GM18499 (cell line): ENCODE measurements around the gene FAM241A.
"Not testable (repeated sequence)": the region's sequence is repeated elsewhere in the genome, so short reads cannot be mapped to it uniquely, and the experiment has no call there.

Experiments used
- ATAC-seq: cut with Tn5 transposase; IDR thresholded peaks from one replicate; pipeline ENCODE4 v1.9.1; 2021; ENCODE audit warnings: moderate number of reproducible peaks; ENCODE audit not compliant: insufficient read depth, unreplicated experiment

FAM241A gene

GRCh38 chr4:112208137-112209095 is 63.2 kb downstream of the FAM241A start:
- not testable (repeated sequence) for ATAC-seq

DNA sequence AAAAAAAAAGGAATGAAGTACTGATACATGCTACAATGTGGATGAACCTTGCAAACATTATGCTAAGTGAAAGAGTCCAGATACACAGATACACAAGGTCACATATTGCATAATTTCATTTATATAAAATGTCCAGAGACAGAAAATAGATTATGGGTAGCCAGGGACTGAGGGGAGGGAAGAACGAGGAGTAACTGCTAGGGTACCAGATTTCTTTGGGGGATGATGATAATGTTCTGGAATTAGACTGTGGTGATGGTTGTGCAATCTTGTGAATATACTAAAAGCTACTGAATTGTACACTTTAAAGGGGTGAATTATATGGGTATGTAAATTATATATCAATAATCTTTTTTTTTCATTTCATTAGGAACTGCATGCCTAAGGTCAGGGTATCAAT is 65.5 kb downstream of the FAM241A start:
- no peak for ATAC-seq

GRCh38 chr4:112213091-112213490 is 67.8 kb downstream of the FAM241A start:
- peak; percentile 51 for ATAC-seq

DNA sequence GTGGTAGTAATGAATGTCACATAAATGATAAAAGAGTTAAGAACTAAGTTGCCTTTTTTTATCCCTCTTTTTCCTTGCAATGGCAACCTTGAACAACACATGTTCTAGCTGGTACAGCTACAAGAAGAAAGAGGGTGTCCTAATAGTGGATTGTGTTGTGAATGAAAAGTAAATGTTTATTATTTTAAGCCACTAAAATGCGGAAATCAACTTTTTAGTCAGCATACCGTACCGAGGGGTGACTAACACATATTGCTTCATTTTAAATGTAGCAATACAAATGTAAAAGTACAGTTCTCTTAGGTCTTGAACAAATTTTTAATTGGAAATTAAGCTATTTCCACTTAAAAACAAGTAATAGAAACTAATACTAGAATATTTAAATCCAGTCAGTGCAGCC is 68.6 kb downstream of the FAM241A start:
- no peak for ATAC-seq

DNA sequence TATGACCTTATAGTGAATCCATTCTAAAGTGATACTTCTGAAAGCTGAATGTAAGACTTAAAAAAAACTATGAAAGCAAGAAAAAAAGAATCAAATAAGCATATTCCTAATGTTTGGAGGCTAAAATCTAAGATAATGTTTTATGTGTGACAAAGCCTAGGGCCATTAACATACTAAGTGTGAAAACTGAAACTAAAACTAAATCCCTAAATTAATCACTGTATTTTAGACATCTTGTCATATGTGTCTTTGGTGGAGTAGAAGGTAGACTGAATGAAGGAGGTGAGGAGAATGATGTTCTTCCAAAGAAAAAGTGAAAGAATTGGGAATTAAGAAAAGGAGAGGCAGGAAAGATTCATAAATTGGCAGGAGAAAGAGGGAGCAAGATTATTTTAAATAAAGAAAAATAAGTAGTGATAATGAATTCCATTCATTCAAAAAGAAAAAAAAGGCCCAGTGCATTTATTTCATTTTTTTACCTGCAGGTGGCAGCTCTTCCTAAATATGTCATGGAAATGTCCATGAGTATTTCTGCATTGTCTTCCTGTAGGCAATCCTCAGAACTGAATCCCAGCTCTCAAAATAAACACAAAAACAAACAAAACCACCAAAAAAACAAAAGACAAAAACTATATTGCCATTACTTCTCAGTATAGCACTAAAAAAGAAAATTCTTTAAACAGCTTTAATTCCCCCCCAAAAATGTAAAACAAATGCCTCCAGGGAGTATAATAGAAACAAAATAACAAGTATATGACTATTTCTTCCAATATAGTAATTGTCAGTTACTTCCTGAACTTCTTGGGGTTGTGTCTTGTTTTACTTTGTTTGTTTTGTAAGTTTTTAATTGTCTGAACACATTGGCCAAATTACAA is 69.4 kb downstream of the FAM241A start:
- ATAC-seq, result no peak

- no peak for ATAC-seq
Observed at GRCh38 chr4:112219826-112220366, 74.6 kb downstream of the FAM241A start.

DNA sequence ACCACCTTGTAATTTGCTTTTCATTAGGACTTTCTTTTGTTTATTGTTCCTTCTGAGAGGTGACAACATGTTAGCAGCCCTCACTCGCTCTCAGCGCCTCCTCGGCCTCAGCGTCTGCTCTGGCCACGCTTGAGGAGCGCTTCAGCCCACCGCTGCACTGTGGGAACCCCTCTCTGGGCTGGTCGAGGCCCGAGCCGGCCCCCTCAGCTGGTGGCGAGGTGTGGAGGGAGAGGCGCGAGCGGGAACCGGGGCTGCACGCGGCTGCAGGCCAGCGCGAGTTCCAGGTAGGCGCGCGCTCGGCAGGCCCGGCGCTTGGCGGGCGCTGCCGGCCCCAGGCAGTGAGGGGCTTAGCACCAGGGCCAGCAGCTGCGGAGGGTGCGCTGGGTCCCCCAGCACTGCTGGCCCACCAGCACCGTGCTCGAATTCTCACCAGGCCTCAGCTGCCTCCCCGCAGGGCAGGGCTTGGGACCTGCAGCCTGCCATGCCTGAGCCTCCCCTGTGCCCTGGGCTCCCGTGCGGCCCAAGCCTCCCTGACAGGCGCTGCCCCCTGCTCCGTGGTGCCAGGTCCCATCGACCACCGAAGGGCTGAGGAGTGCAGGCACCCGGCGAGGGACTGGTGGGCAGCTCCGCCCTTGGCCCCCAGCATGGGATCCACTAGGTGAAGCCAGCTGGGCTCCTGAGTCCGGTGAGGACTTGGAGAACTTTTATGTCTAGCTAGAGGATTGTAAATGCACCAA is 77.1 kb downstream of the FAM241A start:
- no peak for ATAC-seq

- ATAC-seq, result no peak
Observed at GRCh38 chr4:112225157-112225556, 79.9 kb downstream of the FAM241A start.

- ATAC-seq, result peak; percentile 54
Observed at GRCh38 chr4:112230879-112231778, 85.9 kb downstream of the FAM241A start.

- peak; percentile 30 for ATAC-seq
Observed at GRCh38 chr4:112231779-112232713, 86.8 kb downstream of the FAM241A start, which contains the start of gene AP1AR. Gene AP1AR, plus strand, starts transcription at chr4:112231787. Its CDS starts 305 bp downstream, at chr4:112232092.

DNA sequence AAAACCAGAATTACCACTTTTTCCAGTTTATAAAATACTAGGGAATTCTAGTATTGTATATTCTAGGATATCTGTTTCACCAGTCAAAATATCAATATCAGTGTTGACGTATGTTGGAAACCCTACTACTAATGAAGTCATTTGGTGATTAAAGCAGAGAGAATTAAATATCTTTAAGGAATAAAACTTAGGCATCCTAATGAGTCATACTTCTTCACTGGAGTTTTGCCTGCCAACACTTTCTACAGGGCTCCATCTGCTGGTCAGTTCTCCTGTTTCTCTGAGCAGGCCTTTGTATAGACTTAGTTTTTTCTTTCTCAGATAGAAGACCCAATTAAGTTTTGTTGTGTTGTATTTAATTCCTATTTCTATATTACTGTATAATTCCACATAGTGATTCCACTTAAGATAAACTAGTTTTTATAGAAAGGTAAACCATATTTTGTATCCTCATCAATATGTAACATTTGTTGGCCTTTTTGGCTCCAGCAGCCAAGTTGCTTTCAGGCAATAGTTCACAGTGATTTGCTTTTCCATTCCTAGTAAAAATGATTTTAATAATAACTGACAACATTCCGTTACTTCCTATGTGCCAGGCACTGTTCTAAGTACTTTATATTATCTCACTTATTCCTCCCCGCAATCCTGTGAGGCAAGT is 89.8 kb downstream of the FAM241A start:
- no peak for ATAC-seq

DNA sequence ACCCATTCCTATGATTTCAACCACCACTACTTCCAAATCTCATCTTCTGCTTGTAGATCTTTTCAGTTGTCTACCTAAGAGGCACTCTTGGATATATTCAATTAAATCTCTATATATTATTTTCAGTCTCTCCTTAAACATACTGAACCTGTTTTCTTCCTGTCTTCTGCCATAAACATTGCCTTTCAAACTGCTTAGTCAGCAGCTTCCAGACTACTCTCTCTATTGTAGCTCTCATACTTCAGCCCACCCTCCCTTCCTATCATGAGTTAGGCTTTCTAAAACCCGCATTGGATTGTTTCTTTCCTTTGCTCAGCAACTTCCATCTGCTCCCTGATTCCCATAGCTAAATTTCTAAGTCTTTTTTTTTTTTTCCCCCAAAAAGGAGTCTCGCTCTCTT is 90.8 kb downstream of the FAM241A start:
- no peak for ATAC-seq

GRCh38 chr4:112238833-112239232 is 93.6 kb downstream of the FAM241A start:
- no peak for ATAC-seq
